Neural cell (in vitro differentiated cells): ENCODE data around the gene USP34. TPM values are rescaled to one million over a fixed set of nuclear protein-coding genes. Genes with fewer than 3 reads are reported as not detected.

Source experiments
- H2AFZ ChIP-seq: fragments of 200-600, 300-800 bp; sonication (generic), shearing (Covaris generic); 2 replicates; pipeline ENCODE4 v1.6.0; 2014; ENCODE audit warnings: low read depth, mild to moderate bottlenecking, antibody characterized with exemption, low read length, moderate library complexity
- H3F3A ChIP-seq: fragments of 200-600 bp; shearing (Covaris generic); 2 replicates; pipeline ENCODE4 v1.6.1; 2016; ENCODE audit warnings: mild to moderate bottlenecking, moderate library complexity, mixed read lengths, antibody characterized with exemption, low read length; ENCODE audit not compliant: insufficient read depth, poor library complexity, severe bottlenecking
- H3K27ac ChIP-seq: fragments of 200-600, 300-800 bp; sonication (generic), shearing (Covaris generic); 2 replicates; pipeline ENCODE4 v1.5.1; 2014; ENCODE audit warnings: mild to moderate bottlenecking, low read length, moderate library complexity
- H3K27me3 ChIP-seq: fragments of 300-800, 200-600 bp; sonication (generic), shearing (Covaris generic); 2 replicates; pipeline ENCODE4 v1.6.0; 2014; ENCODE audit warnings: mild to moderate bottlenecking, low read depth, low read length, moderate library complexity; ENCODE audit not compliant: insufficient read depth
- H3K36me3 ChIP-seq: fragments of 300-800, 200-600 bp; sonication (generic), shearing (Covaris generic); 2 replicates; pipeline ENCODE4 v1.5.1; 2014; ENCODE audit warnings: mild to moderate bottlenecking, antibody characterized with exemption, low read length, moderate library complexity; ENCODE audit not compliant: insufficient read depth
- H3K4me2 ChIP-seq: fragments of 300-800, 200-600 bp; sonication (generic), shearing (Covaris generic); 2 replicates; pipeline ENCODE4 v1.6.0; 2014; ENCODE audit warnings: mild to moderate bottlenecking, low read length
- H3K4me3 ChIP-seq: fragments of 300-800, 200-600 bp; sonication (generic), shearing (Covaris generic); 2 replicates; pipeline ENCODE4 v1.5.1; 2014; ENCODE audit warnings: mild to moderate bottlenecking, low read length, moderate library complexity
- H3K79me2 ChIP-seq: fragments of 200-600 bp; shearing (Covaris generic); replicated peaks from 2 replicates; pipeline ENCODE4 v1.6.0; 2014; ENCODE audit warnings: mild to moderate bottlenecking, low read length, moderate library complexity; ENCODE audit not compliant: insufficient read depth
- H3K9ac ChIP-seq: fragments of 300-800, 200-600 bp; sonication (generic), shearing (Covaris generic); 2 replicates; pipeline ENCODE4 v1.6.1; 2016; ENCODE audit warnings: mild to moderate bottlenecking, low read length, mixed read lengths
- H3K9me2 ChIP-seq: fragments of 200-600 bp; shearing (Covaris generic); 2 replicates; pipeline ENCODE4 v1.6.1; 2016; ENCODE audit warnings: mild to moderate bottlenecking, low read length, mixed read lengths; ENCODE audit not compliant: insufficient read depth
- H3K9me3 ChIP-seq: fragments of 200-600, 300-800 bp; sonication (generic), shearing (Covaris generic); 2 replicates; pipeline ENCODE4 v1.6.1; 2016; ENCODE audit warnings: mild to moderate bottlenecking, mixed run types, low read length, moderate library complexity, mixed read lengths
- H4K20me1 ChIP-seq: fragments of 200-600 bp; shearing (Covaris generic); 2 replicates; pipeline ENCODE4 v1.6.1; 2016; ENCODE audit warnings: mild to moderate bottlenecking, mixed run types; ENCODE audit not compliant: insufficient read depth
- CTCF ChIP-seq: fragments of 450-650 bp; IDR thresholded peaks from 2 replicates; pipeline ENCODE4 v1.5.1; 2014; ENCODE audit warnings: antibody characterized with exemption, mild to moderate bottlenecking, moderate library complexity; ENCODE audit not compliant: poor library complexity, severe bottlenecking
- EP300 ChIP-seq: fragments of 450-650 bp; conservative IDR thresholded peaks from 2 replicates; pipeline ENCODE4 v1.6.1; 2014; ENCODE audit warnings: antibody characterized with exemption, mild to moderate bottlenecking, moderate library complexity; ENCODE audit not compliant: poor library complexity, severe bottlenecking
- EZH2 ChIP-seq: fragments of 200-600, 300-800 bp; shearing (Covaris generic), sonication (generic); IDR thresholded peaks from 2 replicates; pipeline ENCODE4 v1.6.1; 2014; ENCODE audit warnings: antibody characterized with exemption, low read length, borderline replicate concordance, mild to moderate bottlenecking; ENCODE audit not compliant: insufficient read depth, poor library complexity, severe bottlenecking
- MXI1 ChIP-seq: fragments of 450-650 bp; conservative IDR thresholded peaks from 2 replicates; pipeline ENCODE4 v1.6.1; 2014; ENCODE audit warnings: antibody characterized with exemption, mild to moderate bottlenecking; ENCODE audit not compliant: poor library complexity, severe bottlenecking
- POLR2AphosphoS5 ChIP-seq: IDR thresholded peaks from 2 replicates; pipeline ENCODE4 v1.6.1; 2012
- RAD21 ChIP-seq: fragments of 450-650 bp; conservative IDR thresholded peaks from 2 replicates; pipeline ENCODE4 v1.6.1; 2014; ENCODE audit warnings: antibody characterized with exemption, mild to moderate bottlenecking, moderate library complexity
- REST ChIP-seq: IDR thresholded peaks from 2 replicates; pipeline ENCODE4 v1.6.1; 2012; ENCODE audit warnings: borderline replicate concordance
- SMC3 ChIP-seq: fragments of 450-650 bp; conservative IDR thresholded peaks from 2 replicates; pipeline ENCODE4 v1.6.1; 2014; ENCODE audit warnings: antibody characterized with exemption, mild to moderate bottlenecking, moderate library complexity; ENCODE audit not compliant: poor library complexity
- TAF1 ChIP-seq: IDR thresholded peaks from 2 replicates; pipeline ENCODE4 v1.6.1; 2012; ENCODE audit warnings: low read depth
- polyA plus RNA-seq: library from polyadenylated mRNA; depleted of rRNA; stranded (reverse); fragments of >200 nt; gene quantifications from 2 replicates; pipeline ENCODE4 v1.2.3, GENCODE V29; 2014

The USP34 gene
- polyA plus RNA-seq, 1 donor from 2014 or later, result 87.9 TPM

GRCh38 chr2:61287254-61287653 lies 183.6 kb downstream of the USP34 start:
- Histone ChIP-seq H3K9ac (no peak overlapping the region), H3F3A (no peaks in the 10 kb centered on the region), H3K27me3 (no peaks in the 10 kb centered on the region), H3K4me3 (no peak overlapping the region), H4K20me1 (no peaks in the 10 kb centered on the region), H3K36me3 (peaks cover 3% of the 10 kb centered on the region), H3K4me2 (no peak overlapping the region), H3K79me2 (no peaks in the 10 kb centered on the region), H3K9me3 (no peaks in the 10 kb centered on the region), H3K27ac (no peak overlapping the region), H2AFZ (no peak overlapping the region), H3K9me2 (no peaks in the 10 kb centered on the region)
- TF ChIP-seq MXI1 (no peak), CTCF (no peak), SMC3 (no peak), EZH2 (no peak), POLR2AphosphoS5 (no peak), EP300 (no peak), RAD21 (no peak), TAF1 (no peak), REST (no peak)

DNA sequence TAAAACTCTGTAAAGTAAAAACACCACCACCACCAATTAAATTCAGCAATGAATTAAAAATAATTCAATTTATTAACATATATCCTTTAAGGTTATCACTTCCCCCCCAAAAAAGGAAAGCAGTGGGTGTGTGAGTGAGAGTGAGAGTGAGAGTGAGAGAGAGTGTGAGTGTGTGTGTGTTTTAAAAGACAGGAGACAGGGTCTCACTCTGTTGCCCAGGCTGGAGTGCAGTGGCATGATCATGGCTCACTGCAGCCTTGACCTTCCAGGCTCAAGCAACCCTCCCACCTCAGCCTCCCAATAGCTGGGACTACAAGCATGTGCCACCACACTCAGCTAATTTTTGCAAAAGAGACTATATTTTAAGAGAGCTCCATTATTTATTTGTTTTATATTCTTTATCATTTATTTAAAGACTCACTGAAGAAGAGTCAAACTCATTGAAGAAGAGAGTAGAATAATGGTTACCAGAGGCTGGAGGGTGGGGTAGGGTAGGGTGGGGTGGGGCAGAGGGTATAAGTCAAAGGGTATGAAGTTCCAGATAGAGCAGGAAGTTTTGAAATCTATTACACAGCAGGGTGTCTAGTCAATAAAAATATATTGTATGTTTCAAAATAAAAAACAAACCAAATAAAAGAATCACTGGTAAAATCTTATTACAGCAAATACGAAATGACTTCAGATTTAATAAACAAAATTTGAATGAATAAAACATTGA lies 187.3 kb downstream of the USP34 start:
- Histone ChIP-seq H3K9ac (no peak overlapping the region), H3K36me3 (no peaks in the 10 kb centered on the region)

More for the DNA sequence above, 187.3 kb downstream of the USP34 start:
- H3K4me2 ChIP-seq, result no peak overlapping the region
- no peaks in the 10 kb centered on the region for H3K9me2 ChIP-seq
- no peaks in the 10 kb centered on the region for H3K79me2 ChIP-seq
- H4K20me1 ChIP-seq, result no peaks in the 10 kb centered on the region
- TF ChIP-seq CTCF (no peak), SMC3 (no peak), EZH2 (no peak), TAF1 (no peak), MXI1 (no peak), REST (no peak), EP300 (no peak), POLR2AphosphoS5 (no peak), RAD21 (no peak)
- H3K27me3 ChIP-seq, result no peaks in the 10 kb centered on the region
- no peak overlapping the region for H3K27ac ChIP-seq
- H3K9me3 ChIP-seq, result no peaks in the 10 kb centered on the region
- H2AFZ ChIP-seq, result no peak overlapping the region
- H3F3A ChIP-seq, result no peaks in the 10 kb centered on the region
- no peak overlapping the region for H3K4me3 ChIP-seq
